GM21737 (cell line): ENCODE data around the gene SHROOM3.

Experiments used
- ATAC-seq: cut with Tn5 transposase; IDR thresholded peaks from one replicate; pipeline ENCODE4 v1.9.1; 2021; ENCODE audit warnings: mild to moderate bottlenecking, moderate library complexity; ENCODE audit not compliant: unreplicated experiment

The SHROOM3 gene

GRCh38 chr4:76615999-76616398 lies 181.0 kb downstream of the SHROOM3 start:
- ATAC-seq, result no peak

DNA sequence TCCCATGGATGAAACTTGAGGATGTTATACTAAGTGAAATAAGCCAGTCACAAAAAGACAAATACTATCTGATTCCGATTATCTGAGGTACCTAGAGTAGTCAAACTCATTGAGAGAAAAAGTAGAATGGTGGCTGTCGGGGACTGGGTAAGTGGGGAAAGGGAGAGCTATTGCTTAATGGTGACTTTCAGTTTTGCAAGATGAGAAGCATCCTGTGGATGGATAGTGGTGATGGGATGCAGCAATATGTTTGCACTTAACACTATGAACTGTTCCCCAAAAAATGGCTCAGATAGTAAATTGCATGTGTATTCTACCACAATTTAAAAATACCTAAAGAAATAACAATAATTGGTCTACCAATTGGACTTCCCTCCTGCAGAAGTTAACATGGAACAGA lies 181.5 kb downstream of the SHROOM3 start:
- ATAC-seq, result no peak

- no peak for ATAC-seq
These were observed 185.9 kb downstream of the SHROOM3 start for GRCh38 chr4:76620723-76621468.

DNA sequence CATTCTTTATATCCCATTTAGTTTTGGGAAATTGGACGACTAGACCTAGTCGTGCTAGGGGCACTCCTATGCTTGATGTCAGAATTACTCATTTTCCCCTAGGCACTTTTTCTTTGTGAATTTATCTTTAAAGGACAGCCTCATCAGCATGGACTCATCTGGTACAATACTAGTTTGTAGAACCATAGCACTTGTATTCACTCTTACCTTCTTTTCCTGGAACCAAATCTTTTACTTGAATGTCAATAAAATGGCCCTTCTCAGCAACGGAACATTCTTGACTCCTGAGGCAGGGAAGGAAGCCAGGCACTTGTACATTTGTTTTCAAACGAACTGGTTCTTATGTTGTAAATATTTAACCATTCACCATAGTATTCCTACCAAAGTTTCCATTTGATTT lies 187.1 kb downstream of the SHROOM3 start:
- no peak for ATAC-seq

GRCh38 chr4:76622717-76623116 lies 187.7 kb downstream of the SHROOM3 start:
- ATAC-seq, result no peak

DNA sequence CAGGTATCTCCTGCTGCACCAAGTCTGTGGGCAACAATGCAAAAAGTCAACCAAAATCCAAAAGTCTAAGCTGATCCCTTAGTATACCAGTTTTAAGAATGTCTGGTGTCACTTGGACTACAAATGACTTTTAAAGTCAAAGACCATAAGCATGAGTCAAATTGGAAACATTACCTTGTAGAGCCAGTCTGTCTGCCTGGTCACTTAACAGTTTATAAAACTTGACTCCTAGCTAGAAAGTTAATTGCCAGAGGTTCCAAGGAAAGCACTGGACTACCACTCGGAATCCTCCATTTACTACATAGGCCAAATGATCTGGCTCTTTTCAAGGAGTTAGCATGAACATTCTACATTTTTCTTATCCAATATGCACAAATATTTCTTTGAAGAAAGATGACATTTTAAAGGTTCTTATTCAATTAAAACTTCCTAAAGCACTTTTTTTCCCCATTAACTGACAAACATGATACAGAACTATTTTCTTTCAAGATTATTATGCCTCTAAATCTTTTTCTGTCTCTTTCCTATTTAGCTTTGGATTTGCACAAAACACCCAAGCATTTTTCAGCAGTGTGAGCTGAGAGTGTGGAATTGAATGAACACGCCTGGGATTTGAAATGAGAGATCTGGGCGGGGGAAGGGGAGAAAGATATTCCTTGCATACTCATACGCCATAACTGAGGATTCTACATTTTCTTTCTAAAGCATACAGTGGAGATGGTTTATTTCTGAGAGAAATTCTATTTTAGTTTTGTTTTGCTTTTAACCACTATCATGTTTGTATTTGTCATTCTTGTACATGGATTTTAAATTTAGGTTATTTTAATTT lies 188.4 kb downstream of the SHROOM3 start:
- ATAC-seq, result no peak

GRCh38 chr4:76624241-76624681 lies 189.2 kb downstream of the SHROOM3 start:
- no peak for ATAC-seq

DNA sequence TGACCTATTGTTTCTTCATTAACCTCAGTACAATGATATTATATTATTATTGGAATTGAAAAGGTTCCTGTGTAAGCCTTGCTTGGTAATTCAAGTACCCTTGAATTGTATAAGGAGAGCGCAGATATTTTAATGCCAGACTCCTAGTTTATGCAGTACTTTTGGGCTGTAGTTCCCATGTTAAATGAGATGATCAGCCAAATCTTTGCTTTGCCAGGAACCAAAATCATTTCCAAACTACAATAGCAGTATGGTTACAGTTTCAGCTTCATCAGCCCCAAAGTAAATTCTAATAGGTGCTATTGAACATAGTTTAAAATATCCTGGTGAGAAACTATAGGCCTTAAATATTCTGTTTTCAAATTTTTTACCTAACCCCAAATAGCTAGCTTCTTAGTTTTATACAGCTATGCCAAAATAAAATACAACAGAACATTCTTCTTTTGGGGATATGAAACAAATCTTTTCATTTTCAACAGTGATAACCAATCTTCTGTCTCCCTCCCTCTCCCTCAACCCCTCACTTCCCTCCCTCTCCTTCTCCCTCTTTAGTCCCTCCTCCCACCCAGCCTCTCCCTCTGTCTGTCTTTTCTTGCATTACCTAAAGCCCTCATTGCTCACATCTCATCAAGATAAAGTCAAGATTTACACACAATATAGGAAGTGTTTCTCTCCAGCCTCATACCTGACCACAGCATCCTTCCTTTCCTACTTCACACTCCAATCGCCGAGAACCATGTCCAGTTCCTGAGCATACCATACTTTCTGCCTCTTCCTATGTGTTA lies 190.1 kb downstream of the SHROOM3 start:
- ATAC-seq, result no peak

DNA sequence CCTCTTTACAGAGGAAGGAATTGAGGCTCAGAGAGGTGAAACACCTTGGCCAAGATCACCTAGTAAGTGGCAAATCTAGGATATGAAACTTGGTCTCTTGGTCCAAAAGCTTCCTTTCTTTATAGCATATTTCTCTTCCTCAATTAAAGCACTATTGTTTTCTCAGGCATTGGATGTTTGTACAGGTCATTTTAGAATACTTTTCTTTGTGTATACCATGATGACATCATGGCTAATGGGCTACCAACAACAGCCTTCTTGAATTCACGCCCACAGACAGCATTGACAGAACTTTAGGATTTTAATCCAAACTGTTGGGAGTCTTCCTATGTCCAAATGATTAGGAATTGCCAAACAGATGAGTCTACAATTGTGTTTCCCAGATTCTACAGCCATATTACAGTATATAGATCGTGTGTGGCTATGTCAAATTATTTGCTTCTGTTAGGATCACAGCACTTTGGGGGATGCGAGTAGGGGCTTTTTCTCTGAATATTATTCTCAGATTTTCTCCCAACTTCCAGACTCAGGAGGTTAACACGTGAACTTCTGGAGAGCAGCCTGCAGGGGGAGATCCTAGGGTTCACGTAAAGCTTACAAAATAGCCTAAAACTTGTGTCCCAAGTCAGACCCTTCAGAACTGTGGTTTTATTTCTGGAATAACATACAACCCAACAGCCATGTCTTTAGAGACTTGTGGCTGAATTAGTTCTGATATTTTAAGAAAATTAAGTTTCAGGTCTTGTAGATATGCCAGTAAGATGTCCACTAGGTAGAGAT lies 191.8 kb downstream of the SHROOM3 start:
- ATAC-seq, result no peak

DNA sequence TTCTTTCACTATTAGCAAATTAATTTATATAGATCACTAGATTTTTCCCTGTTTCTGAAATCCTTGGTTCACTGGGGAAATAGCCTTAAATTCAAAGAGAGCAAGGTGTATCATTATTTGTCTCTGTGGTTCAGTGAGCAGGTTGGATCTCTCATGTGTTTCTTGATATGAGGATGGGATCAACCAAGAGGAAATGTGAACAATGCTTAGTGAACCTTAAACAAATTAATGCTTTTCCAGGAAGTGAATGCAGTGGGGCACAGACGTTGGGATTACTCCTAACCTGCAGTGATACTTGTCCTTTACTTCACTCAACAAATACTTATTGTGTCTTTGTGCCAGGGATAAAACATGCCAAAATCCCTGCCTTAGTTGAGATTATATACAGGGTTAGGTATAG lies 193.2 kb downstream of the SHROOM3 start:
- no peak for ATAC-seq

DNA sequence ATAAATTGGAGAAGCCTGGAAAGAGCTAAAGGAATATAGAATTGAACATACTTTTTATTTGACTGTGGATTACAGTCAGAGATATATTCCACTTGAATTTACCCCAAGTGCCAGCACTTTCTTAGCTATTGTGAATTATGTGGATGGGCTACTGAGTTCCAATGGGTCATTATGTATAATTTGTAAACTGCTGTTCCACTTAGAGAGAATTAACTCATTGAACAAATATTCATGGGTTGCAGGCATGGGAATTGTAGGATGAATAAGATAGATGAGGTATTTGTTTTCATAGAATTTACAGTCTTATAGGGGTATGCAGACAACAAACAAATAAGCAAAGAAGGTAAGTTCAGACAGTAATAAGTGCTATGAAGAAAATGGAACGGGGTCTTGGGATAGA lies 195.7 kb downstream of the SHROOM3 start:
- no peak for ATAC-seq

GRCh38 chr4:76634220-76634619 lies 199.2 kb downstream of the SHROOM3 start:
- ATAC-seq, result no peak

DNA sequence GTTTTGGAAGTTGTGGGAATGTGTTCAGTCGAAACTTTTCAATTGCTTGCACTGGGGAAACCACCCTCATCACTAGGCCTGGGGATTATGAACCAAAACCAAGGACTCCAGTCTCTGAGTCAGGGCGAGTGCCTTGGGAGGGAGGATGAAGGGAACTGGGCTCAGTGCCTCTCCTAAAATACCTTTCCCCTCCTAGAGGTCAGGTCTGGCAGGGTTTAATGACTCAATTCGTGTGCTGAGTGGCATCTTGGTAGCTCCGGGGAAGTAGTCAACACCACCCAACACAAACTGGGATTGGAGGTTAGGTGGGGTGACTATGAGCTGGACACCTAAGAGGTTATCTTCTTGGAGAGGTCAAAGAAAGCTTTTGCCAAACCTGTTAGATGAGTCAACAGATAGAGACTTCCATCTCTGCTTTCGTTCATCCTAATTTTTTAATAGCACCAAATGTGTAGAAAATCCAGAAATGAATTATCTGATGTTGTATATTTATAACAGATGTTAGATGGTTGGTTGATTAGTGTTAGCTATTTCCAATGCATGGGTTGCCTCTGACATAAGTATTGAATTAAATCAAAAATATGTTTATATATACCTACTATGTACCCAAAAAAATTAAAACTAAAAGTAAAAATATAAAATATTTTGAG lies 202.8 kb downstream of the SHROOM3 start:
- ATAC-seq, result no peak

DNA sequence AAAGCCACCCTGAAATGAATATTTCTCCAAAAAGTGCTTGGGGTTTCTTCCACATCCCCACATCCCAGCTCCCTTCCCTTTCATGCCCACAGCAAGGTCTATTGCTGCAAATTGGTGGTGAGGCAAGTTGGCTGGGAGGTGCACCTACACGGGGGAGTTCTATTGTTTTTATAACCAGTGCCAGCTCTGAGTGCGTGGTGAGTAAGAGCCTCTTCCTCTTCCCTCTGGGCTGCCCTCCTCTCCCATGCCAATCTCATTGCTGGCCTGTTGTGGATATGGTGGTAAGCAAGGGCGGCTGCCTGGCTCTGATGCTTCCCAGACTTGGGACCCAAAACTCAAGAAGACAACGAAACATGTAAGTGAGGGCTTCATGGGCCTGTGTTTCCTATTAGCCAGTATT lies 204.3 kb downstream of the SHROOM3 start:
- no peak for ATAC-seq

- ATAC-seq, result no peak
These were observed 205.4 kb downstream of the SHROOM3 start for GRCh38 chr4:76640353-76640910.

- no peak for ATAC-seq
These were observed 206.3 kb downstream of the SHROOM3 start for GRCh38 chr4:76641351-76641750.

DNA sequence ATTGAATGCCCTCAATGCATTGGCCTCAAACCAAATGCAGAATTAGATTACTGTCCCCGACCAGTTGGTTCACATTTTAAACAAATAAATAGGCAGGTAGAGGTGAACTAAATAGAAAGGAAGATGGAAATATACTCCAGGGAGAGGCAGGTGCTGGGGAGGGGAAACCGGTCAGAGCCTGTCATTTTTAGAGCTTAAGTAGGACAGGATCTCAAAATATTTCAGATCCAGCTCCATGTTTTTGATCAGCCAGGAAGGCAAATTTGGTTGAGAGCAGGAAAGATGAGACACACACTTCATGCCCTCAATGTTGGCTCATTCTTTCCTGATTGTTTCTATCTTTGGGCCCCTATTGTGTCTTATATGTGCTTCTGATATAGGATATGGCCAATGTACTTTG lies 206.7 kb downstream of the SHROOM3 start:
- no peak for ATAC-seq

GRCh38 chr4:76644831-76645485 lies 209.9 kb downstream of the SHROOM3 start:
- no peak for ATAC-seq

GRCh38 chr4:76649086-76649485 lies 214.1 kb downstream of the SHROOM3 start:
- ATAC-seq, result no peak
